ENCODE results near the gene GPSM3.

The GPSM3 gene

DNA sequence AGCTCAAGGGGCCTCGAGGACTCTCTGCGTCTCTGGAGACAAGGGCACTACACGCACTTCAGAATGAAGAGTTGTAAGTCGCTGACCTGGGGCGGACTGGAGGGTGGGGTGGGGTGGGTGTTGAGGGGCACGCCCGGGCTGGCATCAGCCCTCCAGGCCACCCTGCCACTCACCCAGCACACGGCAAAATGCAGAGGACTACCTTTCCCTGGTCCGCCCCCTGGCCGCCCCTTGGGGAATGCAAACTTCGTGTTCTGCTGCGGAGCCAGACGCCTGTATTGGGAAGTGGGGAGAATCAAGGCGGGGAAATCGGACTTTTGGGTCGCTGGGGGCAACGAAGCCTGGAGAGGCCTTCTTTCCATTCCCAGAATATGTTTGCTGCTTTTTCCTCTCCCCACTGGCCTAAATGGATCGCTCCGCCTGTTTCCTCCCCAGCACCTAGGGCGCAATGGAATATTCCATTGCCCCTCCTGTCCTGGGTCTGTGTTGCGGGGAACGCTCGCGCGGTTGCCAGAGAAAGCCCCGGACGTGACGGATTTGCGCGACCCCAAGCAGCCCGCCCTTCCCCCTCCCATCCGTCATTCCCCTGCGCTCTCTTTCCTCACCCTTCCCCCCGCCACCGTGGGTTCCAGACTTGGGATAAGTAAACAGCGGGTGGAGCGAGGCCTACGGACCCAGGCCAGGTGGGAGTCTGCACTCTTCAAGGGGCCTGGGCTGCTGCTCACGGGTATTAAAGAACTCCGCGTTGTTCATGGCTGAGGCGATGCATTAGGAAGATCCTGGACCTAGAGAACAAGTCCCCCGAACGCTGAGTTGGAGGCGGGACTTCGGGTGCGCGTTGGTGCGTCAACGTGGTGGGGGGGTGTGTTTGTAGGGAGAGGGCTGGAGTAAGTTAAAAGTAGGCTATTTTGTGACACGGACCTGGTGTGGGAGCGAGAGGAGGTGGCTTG, 38.6 kb downstream of the GPSM3 start, which contains the start of gene PPT2:
Gene PPT2, plus strand, starts transcription at position 578 of the 950 bp plus-strand sequence. CDS start 454 bp downstream, outside the sequence.
- TF ChIP-seq GATA2 (IDR thresholded peaks at IDR 0.05; ENCODE audit: low read depth, low read length) (no peak), GATA3 (IDR thresholded peaks at IDR 0.05; ENCODE audit: low read depth, low read length) (no peak)

DNA sequence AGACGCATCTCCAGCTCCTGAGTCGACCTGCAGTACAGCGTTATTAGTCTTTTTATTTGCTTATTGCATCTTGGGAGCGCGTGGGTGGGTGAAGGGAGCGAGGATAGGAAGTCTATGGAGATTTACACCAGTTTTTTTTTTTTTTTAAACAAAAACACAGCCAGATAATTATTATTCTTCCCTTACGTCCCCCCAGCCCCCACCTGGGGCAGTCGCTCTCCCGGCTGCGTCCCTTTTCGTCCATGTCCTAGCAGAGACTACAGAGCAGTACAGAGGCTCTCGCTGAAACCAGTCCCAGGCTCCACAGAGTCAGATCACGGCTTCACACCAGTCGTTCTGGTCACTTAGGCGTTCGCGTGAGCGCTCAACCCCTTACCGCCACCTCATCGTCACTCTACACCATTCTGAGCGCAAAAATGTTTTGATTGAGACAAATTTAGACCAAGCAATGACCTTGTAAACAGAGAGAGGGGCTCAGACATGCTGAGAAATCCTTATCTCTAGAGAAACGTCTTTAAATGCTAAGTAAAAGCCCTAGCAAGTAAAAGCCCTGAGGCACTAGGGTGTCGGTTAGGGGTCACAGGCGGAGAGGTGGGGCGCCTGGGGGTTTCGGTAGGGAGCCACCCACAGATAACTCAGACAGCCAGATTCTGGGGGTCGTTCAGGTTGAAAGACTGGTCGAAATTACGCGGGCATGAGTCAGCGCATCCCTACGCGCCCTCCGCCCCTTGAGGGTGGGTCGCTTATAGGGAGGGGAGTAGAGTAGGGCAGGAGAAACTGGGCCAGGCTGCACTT, 39.5 kb downstream of the GPSM3 start:
- TF ChIP-seq GATA2 (IDR thresholded peaks at IDR 0.05; ENCODE audit: low read depth, low read length) (no peak), GATA3 (IDR thresholded peaks at IDR 0.05; ENCODE audit: low read depth, low read length) (no peak)

- TF ChIP-seq GATA3 (IDR thresholded peaks at IDR 0.05; ENCODE audit: low read depth, low read length) (no peak), GATA2 (IDR thresholded peaks at IDR 0.05; ENCODE audit: low read depth, low read length) (no peak)
Observed at GRCh38 chr6:32151863-32152768, 40.3 kb downstream of the GPSM3 start, which contains the start of gene PRRT1. Gene PRRT1 (minus strand): TSS chr6:32151939. CDS start chr6:32151827, 112 bp downstream.

GRCh38 chr6:32151181-32151862, 41.1 kb downstream of the GPSM3 start:
- TF ChIP-seq GATA2 (IDR thresholded peaks at IDR 0.05; ENCODE audit: low read depth, low read length) (no peak), GATA3 (IDR thresholded peaks at IDR 0.05; ENCODE audit: low read depth, low read length) (no peak)

GRCh38 chr6:32149932-32150870, 42.2 kb downstream of the GPSM3 start:
- TF ChIP-seq GATA2 (IDR thresholded peaks at IDR 0.05; ENCODE audit: low read depth, low read length) (no peak), GATA3 (IDR thresholded peaks at IDR 0.05; ENCODE audit: low read depth, low read length) (no peak)

GRCh38 chr6:32149092-32149755, 43.2 kb downstream of the GPSM3 start:
- TF ChIP-seq GATA3 (IDR thresholded peaks at IDR 0.05; ENCODE audit: low read depth, low read length) (no peak), GATA2 (IDR thresholded peaks at IDR 0.05; ENCODE audit: low read depth, low read length) (no peak)

DNA sequence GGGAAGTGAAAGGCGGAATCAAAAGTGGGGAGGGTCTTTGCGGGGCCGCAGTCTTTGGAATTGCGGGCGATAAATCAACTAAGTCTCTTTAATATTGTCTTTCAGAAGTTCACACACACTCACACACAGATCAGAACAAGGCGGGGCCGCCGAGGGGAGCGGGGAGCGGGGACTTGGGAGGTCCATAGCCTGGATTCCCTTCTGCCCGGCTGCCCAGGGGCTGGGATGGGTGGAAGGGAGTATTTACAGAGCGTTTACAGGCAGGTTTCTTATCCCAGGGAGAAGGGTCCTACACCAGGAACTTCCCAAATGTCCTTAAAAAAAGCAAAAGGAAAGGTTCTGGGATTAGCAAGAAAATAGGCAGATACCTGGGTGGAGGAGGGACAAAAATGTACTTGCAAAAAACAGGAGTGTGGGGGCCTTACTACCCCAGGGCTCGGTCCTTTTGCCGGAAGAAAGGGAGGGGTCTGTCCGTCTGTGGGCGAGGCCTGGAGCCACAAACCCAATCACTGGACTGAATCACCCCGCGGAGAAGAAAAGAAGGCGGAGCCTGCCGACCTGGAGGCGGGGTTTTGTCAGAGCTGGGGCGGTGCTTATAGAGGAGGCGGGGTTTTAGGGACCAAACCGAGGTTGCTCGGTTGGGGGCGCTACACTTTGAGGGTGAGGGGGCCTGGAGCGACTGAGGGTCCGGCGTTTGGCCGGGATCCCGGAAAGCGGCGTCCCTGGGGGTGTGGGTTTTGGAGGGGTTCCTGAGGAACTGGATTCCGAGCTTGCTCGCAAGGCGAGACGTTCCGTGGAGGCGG, 44.0 kb downstream of the GPSM3 start:
- TF ChIP-seq GATA3 (IDR thresholded peaks at IDR 0.05; ENCODE audit: low read depth, low read length): no peak
- TF ChIP-seq GATA2 (IDR thresholded peaks at IDR 0.05; ENCODE audit: low read depth, low read length): no peak

- TF ChIP-seq GATA2 (IDR thresholded peaks at IDR 0.05; ENCODE audit: low read depth, low read length): no peak
- no peak for TF ChIP-seq GATA3 (IDR thresholded peaks at IDR 0.05; ENCODE audit: low read depth, low read length)
Observed at GRCh38 chr6:32147401-32148132, 44.9 kb downstream of the GPSM3 start.

DNA sequence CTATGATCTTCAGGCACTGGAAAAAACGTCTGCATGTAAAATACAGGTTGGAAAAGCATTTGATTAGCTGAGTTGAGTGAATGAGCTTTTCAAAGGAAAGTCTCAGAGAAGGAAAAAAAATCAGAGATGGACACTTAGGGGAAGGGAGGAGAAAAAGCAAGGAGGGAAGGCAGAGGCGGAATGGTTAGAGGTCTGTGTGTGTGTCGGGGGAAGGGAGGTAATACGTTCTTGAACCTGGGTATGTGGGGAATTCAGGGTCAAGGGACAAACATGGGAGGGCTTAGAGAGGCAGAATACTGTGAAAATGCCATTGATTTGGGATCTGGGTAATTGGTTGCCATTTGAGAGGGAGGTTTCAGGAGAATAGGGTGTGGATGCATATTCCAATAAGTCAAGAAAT, 45.8 kb downstream of the GPSM3 start:
- TF ChIP-seq GATA2 (IDR thresholded peaks at IDR 0.05; ENCODE audit: low read depth, low read length) (no peak), GATA3 (IDR thresholded peaks at IDR 0.05; ENCODE audit: low read depth, low read length) (no peak)

DNA sequence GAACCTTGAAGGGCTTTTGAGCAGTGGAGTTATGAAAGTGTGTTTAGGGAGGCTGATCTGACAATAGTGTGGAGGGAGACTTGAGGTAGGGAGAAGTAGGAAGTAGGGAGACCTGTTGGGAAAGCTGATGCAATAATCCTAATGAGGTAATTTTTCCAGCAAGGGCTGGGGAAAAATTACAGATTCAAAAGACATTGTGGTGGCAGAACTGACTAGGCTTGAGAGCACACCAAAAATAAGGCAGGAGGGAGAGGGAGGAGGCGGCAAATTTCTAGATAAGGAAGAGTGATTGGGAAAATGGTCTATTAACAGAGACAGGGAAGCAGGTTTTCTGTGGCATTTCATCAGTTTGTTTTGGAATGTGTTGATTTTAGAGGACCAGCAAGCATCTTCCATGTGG, 46.2 kb downstream of the GPSM3 start:
- TF ChIP-seq GATA3 (IDR thresholded peaks at IDR 0.05; ENCODE audit: low read depth, low read length): no peak
